ENCODE measurements around the gene DCBLD1.
"Not testable (repeated sequence)": the region's sequence is repeated elsewhere in the genome, so short reads cannot be mapped to it uniquely, and the experiment has no call there.

The DCBLD1 gene

GRCh38 chr6:117513778-117514365 is 31.4 kb downstream of the DCBLD1 start:
- Histone ChIP-seq H3K4me3 (ENCODE audit: low read length, poor library complexity, severe bottlenecking) (no peak overlapping the region), H3F3A (ENCODE audit: low read depth) (no peaks in the 10 kb centered on the region), H3K36me3 (ENCODE audit: insufficient read depth, low read length) (no peaks in the 10 kb centered on the region), H3K27me3 (ENCODE audit: insufficient read depth, low read length, poor library complexity, severe bottlenecking) (no peaks in the 10 kb centered on the region), H3K79me2 (ENCODE audit: insufficient read depth, low read length) (no peaks in the 10 kb centered on the region), H3K9ac (ENCODE audit: low read depth, low read length, poor library complexity, severe bottlenecking) (no peak overlapping the region), H4K20me1 (ENCODE audit: insufficient read depth, low read length, poor library complexity, severe bottlenecking) (no peaks in the 10 kb centered on the region), H3K4me2 (ENCODE audit: low read depth, low read length, poor library complexity, severe bottlenecking) (no peak overlapping the region), H2AFZ (ENCODE audit: low read length) (no peak overlapping the region), H3K4me1 (ENCODE audit: insufficient read depth, low read length, poor library complexity, severe bottlenecking) (no peaks in the 10 kb centered on the region), H3K9me3 (ENCODE audit: insufficient read depth, low read depth, low read length) (no peaks in the 10 kb centered on the region), H3K9me2 (replicated peaks; ENCODE audit: low read depth, low read length) (no peaks in the 10 kb centered on the region)
- TF ChIP-seq CTCF (conservative IDR thresholded peaks at IDR 0.05; ENCODE audit: low read length) (no peak), EZH2phosphoT487 (IDR thresholded peaks at IDR 0.05; ENCODE audit: borderline replicate concordance) (no peak)

- Histone ChIP-seq H3K4me2 (ENCODE audit: low read depth, low read length, poor library complexity, severe bottlenecking) (no peak overlapping the region), H3K4me1 (ENCODE audit: insufficient read depth, low read length, poor library complexity, severe bottlenecking) (no peaks in the 10 kb centered on the region), H3K36me3 (ENCODE audit: insufficient read depth, low read length) (no peaks in the 10 kb centered on the region), H3K9me3 (ENCODE audit: insufficient read depth, low read depth, low read length) (no peaks in the 10 kb centered on the region), H3F3A (ENCODE audit: low read depth) (no peaks in the 10 kb centered on the region), H3K27me3 (ENCODE audit: insufficient read depth, low read length, poor library complexity, severe bottlenecking) (no peaks in the 10 kb centered on the region), H3K9me2 (replicated peaks; ENCODE audit: low read depth, low read length) (no peaks in the 10 kb centered on the region), H3K9ac (ENCODE audit: low read depth, low read length, poor library complexity, severe bottlenecking) (no peak overlapping the region), H4K20me1 (ENCODE audit: insufficient read depth, low read length, poor library complexity, severe bottlenecking) (no peaks in the 10 kb centered on the region), H3K79me2 (ENCODE audit: insufficient read depth, low read length) (no peaks in the 10 kb centered on the region), H3K4me3 (ENCODE audit: low read length, poor library complexity, severe bottlenecking) (no peak overlapping the region), H2AFZ (ENCODE audit: low read length) (no peak overlapping the region)
- no peak for TF ChIP-seq EZH2phosphoT487 (IDR thresholded peaks at IDR 0.05; ENCODE audit: borderline replicate concordance)
- no peak for TF ChIP-seq CTCF (conservative IDR thresholded peaks at IDR 0.05; ENCODE audit: low read length)
Measured at GRCh38 chr6:117514655-117515054, 32.2 kb downstream of the DCBLD1 start.

GRCh38 chr6:117515326-117515725 is 32.9 kb downstream of the DCBLD1 start:
- H3K9ac ChIP-seq (ENCODE audit: low read depth, low read length, poor library complexity, severe bottlenecking), result no peak overlapping the region
- H3K4me1 ChIP-seq (ENCODE audit: insufficient read depth, low read length, poor library complexity, severe bottlenecking), result no peaks in the 10 kb centered on the region
- no peak overlapping the region for H3K4me3 ChIP-seq (ENCODE audit: low read length, poor library complexity, severe bottlenecking)
- H3K36me3 ChIP-seq (ENCODE audit: insufficient read depth, low read length), result no peaks in the 10 kb centered on the region
- no peaks in the 10 kb centered on the region for H3K9me3 ChIP-seq (ENCODE audit: insufficient read depth, low read depth, low read length)
- H3K9me2 ChIP-seq (replicated peaks; ENCODE audit: low read depth, low read length), result no peaks in the 10 kb centered on the region
- TF ChIP-seq CTCF (conservative IDR thresholded peaks at IDR 0.05; ENCODE audit: low read length) (no peak), EZH2phosphoT487 (IDR thresholded peaks at IDR 0.05; ENCODE audit: borderline replicate concordance) (no peak)
- no peaks in the 10 kb centered on the region for H4K20me1 ChIP-seq (ENCODE audit: insufficient read depth, low read length, poor library complexity, severe bottlenecking)
- H3K4me2 ChIP-seq (ENCODE audit: low read depth, low read length, poor library complexity, severe bottlenecking), result no peak overlapping the region
- H3K27me3 ChIP-seq (ENCODE audit: insufficient read depth, low read length, poor library complexity, severe bottlenecking), result no peaks in the 10 kb centered on the region
- H2AFZ ChIP-seq (ENCODE audit: low read length), result no peak overlapping the region
- H3K79me2 ChIP-seq (ENCODE audit: insufficient read depth, low read length), result no peaks in the 10 kb centered on the region
- no peaks in the 10 kb centered on the region for H3F3A ChIP-seq (ENCODE audit: low read depth)

GRCh38 chr6:117517995-117518394 is 35.5 kb downstream of the DCBLD1 start:
- H3K4me1 ChIP-seq (ENCODE audit: insufficient read depth, low read length, poor library complexity, severe bottlenecking); H3K9me3 ChIP-seq (ENCODE audit: insufficient read depth, low read depth, low read length); H3K4me2 ChIP-seq (ENCODE audit: low read depth, low read length, poor library complexity, severe bottlenecking); H3K9me2 ChIP-seq (replicated peaks; ENCODE audit: low read depth, low read length); H3K79me2 ChIP-seq (ENCODE audit: insufficient read depth, low read length); H3K27me3 ChIP-seq (ENCODE audit: insufficient read depth, low read length, poor library complexity, severe bottlenecking); H3K4me3 ChIP-seq (ENCODE audit: low read length, poor library complexity, severe bottlenecking); H2AFZ ChIP-seq (ENCODE audit: low read length); H3K36me3 ChIP-seq (ENCODE audit: insufficient read depth, low read length); H3K9ac ChIP-seq (ENCODE audit: low read depth, low read length, poor library complexity, severe bottlenecking); H4K20me1 ChIP-seq (ENCODE audit: insufficient read depth, low read length, poor library complexity, severe bottlenecking); H3F3A ChIP-seq (ENCODE audit: low read depth): not testable (repeated sequence)

All from Loucy (cell line).